ENCODE data around the gene LSM10.

DNA sequence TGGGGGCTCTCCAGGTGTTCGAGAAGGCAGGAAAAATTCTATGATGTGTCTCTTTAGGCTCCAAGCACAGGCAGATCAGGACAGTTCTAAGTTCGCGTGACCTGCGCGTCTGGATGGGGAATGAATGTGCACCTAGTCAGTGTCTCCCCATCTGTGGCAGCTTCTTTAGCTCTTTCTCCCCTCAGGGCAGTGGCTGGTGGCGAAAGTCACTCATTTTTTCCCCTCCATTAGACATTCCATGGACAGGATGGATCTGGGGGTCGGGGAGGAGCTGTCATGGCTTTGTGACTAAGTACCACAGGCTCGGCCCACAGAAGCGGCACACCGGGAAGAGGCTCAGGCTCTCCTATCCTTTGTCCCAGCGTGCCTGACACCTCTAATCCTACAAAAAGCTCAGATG is 43.2 kb downstream of the LSM10 start:
- TF ChIP-seq POLR2A (IDR thresholded peaks at IDR 0.05) (no peak), CTCF (IDR thresholded peaks at IDR 0.05 in 8 of 11, conservative IDR thresholded peaks at IDR 0.05 in 3 of 11) (no peak)

All from spleen (tissue), 7 donors.